Right kidney (tissue), 9 donors: ENCODE data around the gene ZNF506.
"Not testable (repeated sequence)": the region's sequence is repeated elsewhere in the genome, so short reads cannot be mapped to it uniquely, and the experiment has no call there.

ENCODE experiments used
- DNase-seq: peaks from one replicate; pipeline ENCODE4 v3.0.0-alpha.2; 2016
- long read RNA-seq, 8 donors: transcript quantifications; one replicate each; lab custom pipeline, GENCODE V29; 2026

The ZNF506 gene
- long read RNA-seq, donor 1, full-length matches to known transcripts: 17 of 23 reads
- long read RNA-seq, donor 1, partial matches to known transcripts: 6 of 23 reads
- long read RNA-seq, donor 1, other reads (novel, unspliced or antisense): 0 of 23 reads
- long read RNA-seq, donor 2, full-length matches to known transcripts: 11 of 11 reads
- long read RNA-seq, donor 2, partial matches to known transcripts: 0 of 11 reads
- long read RNA-seq, donor 2, other reads (novel, unspliced or antisense): 0 of 11 reads
- long read RNA-seq, donor 3, full-length matches to known transcripts: 8 of 8 reads
- long read RNA-seq, donor 3, partial matches to known transcripts: 0 of 8 reads
- long read RNA-seq, donor 3, other reads (novel, unspliced or antisense): 0 of 8 reads
- long read RNA-seq, donor 4, full-length matches to known transcripts: 17 of 32 reads
- long read RNA-seq, donor 4, partial matches to known transcripts: 15 of 32 reads
- long read RNA-seq, donor 4, other reads (novel, unspliced or antisense): 0 of 32 reads
- long read RNA-seq, donor 5, full-length matches to known transcripts: 8 of 18 reads
- long read RNA-seq, donor 5, partial matches to known transcripts: 5 of 18 reads
- long read RNA-seq, donor 5, other reads (novel, unspliced or antisense): 5 of 18 reads
- long read RNA-seq, donor 6, full-length matches to known transcripts: 12 of 12 reads
- long read RNA-seq, donor 6, partial matches to known transcripts: 0 of 12 reads
- long read RNA-seq, donor 6, other reads (novel, unspliced or antisense): 0 of 12 reads
- long read RNA-seq, donor 7: 0 reads
- long read RNA-seq, donor 8, full-length matches to known transcripts: 14 of 21 reads
- long read RNA-seq, donor 8, partial matches to known transcripts: 7 of 21 reads
- long read RNA-seq, donor 8, other reads (novel, unspliced or antisense): 0 of 21 reads

DNA sequence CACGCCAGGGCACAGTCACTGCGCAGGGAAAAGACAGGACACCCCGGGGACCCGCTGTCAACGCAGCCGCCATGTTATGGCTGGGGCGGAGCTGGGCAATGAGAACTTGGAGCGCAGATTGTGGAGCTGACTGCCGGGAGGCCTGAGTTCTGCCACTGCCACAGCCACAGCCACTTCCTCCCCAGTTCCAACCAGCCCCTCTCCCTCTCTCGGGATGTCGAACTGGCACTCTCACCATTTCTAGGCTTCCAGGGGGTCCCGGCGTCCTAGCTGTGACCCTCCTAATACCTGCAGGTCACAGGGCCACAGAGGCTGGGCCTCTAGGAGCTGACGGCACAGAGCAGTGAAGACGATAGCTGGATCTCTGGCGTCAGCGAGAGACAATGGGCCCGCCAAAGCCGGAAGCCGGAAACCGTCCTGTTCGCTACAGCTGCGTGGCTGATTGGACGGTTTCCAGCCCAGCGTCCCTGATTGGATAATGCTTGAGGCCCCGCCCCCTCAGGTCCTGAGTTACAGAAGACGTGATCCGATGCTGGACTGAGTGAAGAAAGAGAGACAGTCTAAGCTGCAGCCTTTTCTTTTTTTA, at the start of gene ZNF506:
ZNF506 (minus strand) TSS at position 385 of the 586 bp plus-strand sequence; CDS start at position 238, 147 bp downstream.
- DNase-seq: peak; percentile 95

DNA sequence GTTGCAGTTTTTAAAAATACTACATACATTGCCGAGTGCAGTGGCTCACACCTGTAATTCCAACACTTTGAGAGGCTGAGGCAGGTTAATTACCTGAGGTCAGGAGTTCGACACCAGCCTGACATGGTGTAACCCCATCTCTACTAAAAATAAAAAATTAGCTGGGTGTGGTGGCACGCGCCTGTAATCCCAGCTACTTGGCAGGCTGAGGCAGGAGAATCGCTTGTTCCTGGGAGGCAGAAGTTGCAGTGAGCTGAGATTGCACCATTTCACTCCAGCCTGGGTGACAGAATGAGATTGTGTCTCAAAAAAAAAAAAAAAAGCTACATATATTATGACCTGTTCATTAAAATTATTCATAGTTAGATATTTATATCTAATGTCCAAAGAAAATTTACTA, 48.5 kb upstream of the ZNF506 start:
- DNase-seq: not testable (repeated sequence)

GRCh38 chr19:19866611-19867248, 45.2 kb upstream of the ZNF506 start:
- DNase-seq: no peak

DNA sequence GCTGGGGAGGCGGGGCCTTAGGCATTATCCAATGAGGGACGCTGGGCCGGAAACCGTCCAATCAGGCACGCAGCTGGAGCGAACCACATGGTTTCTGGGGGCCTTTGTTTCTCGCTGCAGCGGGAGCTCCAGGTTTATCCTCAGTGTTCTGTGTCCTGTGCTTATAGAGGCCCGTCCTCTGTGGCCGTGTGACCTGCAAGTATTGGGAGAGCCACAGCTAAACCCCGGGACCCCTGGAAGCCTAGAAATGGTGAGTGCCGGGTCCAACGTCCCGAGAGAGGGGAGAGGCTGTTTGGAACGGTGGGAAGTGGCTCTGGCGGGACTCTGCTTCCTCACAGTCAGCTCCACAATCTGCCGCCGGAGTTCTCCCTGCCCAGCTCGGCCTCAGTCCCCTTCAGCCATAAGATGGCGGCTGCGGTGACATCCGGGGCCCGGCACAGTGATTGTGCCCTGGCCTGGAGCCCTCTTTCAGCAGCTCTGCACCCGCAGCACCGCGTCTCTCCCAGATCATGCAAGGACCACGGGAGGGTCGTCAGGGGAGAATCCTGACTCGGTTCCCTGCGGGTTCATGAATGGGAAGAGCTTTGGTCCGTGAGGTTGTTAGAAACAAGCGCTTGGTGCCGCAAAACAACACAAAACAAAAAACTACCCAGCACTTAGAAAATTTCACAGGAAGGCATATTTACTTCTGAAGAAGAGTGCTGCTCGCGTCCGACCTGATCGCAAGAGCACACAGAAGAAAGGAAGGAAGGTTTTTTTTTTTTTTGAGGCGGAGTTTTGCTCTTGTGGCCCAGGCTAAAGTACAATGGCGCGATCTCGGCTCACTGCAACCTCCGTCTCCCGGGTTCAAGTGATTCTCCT, 44.4 kb upstream of the ZNF506 start, which contains the start of gene ZNF253:
ZNF253 (plus strand) TSS at position 133 of the 861 bp plus-strand sequence; CDS start at position 248, 115 bp downstream.
- peak; percentile 98 for DNase-seq

DNA sequence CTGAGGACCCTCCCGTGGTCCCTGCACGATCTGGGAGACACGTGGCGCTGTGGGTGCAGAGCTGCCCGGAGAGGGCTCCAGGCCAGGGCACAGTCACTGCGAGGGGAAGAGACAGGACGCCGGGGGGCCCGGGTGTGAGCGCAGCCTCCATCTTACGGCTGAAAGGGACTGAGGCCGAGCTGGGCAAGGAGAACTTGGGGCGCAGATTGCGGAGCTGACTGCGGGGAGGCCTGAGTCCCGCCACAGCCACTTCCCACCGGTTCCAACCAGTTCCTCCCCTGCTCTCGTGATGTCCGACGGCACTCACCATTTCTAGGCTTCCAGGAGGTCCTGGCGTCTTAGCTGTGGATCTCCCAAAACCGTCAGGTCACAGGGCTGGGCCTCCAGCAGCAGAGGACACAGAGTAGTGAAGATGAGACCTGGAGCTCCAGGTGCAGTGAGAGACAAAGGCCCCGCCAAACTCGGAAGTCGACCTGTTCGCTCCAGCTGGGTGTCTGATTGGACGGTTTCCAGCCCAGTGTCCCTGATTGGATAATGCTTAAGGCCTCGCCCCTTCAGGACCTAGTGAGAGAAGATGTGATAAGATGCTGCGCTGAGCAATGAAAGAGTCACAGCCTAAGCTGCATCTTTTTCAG, 39.3 kb upstream of the ZNF506 start:
- DNase-seq: peak; percentile 73

DNA sequence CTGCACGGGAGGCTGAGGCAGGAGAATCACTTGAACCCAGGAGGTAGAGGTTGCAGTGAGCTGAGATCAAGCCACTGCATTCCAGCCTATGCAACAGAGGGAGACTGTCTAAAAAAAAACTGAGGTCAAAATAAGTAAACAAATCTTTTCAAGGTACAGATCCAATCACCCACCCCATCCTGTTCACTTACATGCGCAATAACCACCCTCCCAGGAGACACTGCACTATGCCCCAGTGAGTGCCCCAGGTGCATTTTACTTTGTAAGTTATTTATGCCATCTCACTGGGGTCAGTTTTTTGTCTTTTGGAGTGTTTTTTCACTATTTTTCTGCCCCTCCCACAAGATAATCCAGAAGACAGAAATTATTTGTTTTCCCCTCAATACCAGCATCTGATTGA, 37.2 kb upstream of the ZNF506 start:
- DNase-seq: no peak

GRCh38 chr19:19851740-19852139, 30.2 kb upstream of the ZNF506 start:
- not testable (repeated sequence) for DNase-seq

DNA sequence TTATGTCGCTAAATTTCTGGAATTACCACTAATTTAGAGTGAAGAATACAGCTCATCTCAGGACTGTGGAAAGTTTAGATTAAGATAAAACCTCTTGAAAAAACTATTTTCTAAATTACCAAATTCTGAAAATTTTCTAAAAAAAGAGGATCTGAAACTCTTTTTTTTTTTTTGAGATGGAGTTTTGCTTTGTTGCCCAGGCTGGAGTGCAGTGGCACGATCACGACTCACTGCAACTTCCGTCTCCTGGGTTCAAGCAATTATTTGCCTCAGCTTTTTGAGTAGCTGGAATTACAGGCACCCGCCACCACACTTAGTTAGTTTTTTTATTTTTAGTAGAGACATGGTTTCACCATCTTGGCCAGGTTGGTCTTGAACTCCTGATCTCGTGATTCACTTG, 27.5 kb upstream of the ZNF506 start:
- no peak for DNase-seq

- DNase-seq: no peak
Observed at GRCh38 chr19:19847781-19848180, 26.2 kb upstream of the ZNF506 start.

GRCh38 chr19:19835560-19836038, 14.0 kb upstream of the ZNF506 start:
- DNase-seq: no peak

GRCh38 chr19:19826875-19827274, 5.3 kb upstream of the ZNF506 start:
- no peak for DNase-seq

DNA sequence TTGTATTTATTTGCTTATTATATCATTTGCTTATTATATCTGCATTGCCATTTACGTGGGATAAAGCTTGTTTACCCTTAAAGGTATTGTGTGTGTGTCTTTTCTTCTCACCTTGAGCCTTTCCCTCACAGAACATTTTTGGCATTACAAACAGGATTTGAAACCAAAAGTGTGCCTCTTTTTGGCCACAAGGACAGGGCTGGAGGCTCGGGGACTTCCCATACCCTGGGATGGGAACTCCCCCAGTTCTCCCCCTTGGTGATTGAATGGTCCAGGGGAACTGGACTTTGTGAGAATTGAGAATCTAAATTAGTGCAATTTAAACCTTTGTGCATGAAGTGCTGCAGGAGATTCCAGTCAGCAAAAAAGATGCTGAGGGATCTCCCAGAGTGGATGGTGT, 2.4 kb upstream of the ZNF506 start:
- DNase-seq: no peak

GRCh38 chr19:19821976-19822375, 426 bp upstream of the ZNF506 start:
- DNase-seq: peak; percentile 81

DNA sequence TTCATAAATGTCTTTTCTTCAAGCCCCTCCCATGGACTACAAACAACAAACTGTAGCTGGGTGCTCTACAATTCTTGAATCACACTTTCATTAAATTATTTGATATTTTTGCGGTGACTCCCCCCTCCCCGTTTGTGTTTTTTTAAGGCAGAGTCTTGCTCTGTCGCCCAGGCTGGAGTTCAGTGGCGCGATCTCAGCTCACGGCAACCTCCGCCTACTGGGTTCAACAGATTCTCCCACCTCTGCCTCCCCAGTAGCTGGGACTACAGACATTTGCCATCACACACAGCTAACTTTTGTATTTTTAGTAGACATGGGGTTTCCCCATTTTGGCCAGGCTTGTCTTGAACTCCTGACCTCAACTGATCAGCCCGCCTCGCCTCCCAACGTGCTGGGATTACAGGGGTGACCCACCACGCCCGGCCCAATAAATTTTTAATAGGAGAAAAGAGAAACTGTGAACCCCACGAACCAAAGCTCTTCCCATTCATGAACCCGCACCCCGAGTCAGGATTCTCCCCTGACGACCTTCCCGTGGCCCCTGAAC, 703 bp downstream of the ZNF506 start:
- DNase-seq: no peak

DNA sequence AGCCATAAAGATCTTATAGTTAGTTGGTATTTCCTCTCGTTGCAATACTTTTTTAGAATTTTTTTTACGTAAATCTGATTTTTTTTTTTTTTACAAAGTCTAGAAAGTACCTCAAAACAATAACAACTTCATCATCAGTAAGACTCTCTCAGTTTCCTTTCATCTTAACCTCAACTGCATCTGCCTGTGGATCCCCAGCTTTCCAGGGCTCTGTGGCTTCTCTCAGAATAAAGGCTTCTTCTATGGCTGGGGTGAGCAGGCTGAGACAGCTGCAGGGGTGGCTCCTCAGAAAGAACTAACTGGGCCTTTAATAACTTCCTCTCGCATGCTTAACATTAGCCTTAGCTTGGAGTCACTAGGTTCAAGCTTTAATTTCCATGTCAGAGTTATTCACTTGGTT, 4.2 kb downstream of the ZNF506 start:
- no peak for DNase-seq

DNA sequence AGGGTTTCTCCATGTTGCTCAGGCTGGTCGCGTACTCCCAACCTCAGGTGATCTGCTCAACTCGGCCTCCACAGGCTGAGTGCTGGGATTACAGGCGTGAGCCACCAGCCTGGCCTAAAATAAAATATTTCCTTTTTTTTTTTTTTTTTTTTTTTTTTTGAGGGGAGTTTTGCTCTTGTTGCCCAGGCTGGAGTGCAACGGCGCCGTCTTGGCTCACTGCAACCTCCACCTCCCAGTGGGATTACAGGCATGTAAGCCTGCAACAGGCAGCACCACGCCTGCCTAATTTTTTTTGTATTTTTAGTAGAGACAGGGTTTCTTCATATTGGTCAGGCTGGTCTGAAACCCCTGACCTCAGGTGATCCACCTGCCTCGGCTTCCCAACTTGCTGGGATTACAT, 4.9 kb downstream of the ZNF506 start:
- DNase-seq: no peak

DNA sequence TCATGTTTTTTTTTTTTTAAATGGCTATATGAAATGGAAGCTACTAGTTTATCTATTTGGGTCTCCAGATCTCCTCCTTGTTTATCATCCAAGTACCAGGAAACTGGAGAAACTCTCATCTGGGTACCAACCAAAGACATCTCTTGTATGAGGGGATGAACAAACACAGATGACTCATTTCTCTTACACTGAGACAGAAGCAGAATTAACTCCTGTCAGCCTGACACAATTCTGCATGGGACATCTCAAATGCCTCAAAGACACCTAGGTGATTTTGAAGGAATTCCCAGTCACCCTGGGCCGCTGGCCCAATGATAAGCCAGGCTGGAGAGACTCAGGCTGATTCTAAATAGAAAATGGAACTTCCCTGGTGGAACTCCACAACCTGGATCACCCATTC, 9.6 kb downstream of the ZNF506 start:
- not testable (repeated sequence) for DNase-seq

DNA sequence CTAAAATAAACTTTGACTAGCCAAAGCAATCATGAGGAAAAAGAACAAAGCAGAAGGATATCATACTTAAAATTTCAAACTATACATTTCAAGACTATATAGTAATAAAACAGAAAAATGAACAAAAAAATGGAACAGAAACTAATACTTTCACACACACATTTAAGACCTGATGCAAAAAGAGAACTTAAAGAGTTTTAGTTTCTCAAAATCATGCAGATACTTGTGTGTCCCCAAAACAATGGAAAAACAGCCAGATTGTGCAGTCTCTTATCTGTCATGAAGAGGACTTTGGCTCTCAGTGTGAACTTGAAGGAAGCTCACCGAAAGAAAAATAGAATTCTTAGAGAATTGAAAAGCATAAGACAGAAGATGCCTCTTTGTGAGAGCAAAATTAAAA, 16.1 kb downstream of the ZNF506 start:
- no peak for DNase-seq

GRCh38 chr19:19788015-19788414, 33.5 kb downstream of the ZNF506 start:
- DNase-seq: no peak

GRCh38 chr19:19785476-19785875, 36.1 kb downstream of the ZNF506 start:
- DNase-seq: not testable (repeated sequence)
